ENCODE measurements around the gene RELN.

The RELN gene

DNA sequence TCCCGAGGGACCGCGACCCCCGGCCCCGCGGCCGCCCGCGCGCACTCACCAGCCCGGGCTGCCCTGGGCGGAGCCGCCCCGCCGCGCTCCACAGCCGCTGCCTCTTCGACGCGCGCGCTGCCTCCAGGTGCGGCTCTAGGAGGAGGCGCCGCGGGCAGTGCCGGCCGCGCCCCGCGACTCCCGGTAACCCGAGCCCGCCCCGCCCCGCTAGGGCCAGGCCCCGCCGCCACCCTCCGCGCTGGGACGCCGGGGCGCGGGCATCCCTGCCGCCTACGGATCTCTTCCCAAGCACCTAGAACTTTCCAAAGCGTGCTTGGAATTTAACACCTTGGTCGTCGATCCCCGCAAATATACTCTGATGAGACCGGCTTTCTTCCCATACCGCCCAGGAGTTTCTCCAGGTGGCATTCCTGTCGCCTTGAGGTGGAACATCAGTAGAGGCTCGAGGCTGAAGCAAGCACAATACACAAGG, 543.4 kb downstream of the RELN start, which contains the start of gene SLC26A5:
Gene SLC26A5, minus strand, starts transcription at position 159 of the 472 bp plus-strand sequence. CDS start 24,693 bp downstream, outside the sequence.
- Histone ChIP-seq H3K4me3 (ENCODE audit: low read length, poor library complexity, severe bottlenecking) (no peak within 1 kb of the TSS), H3F3A (ENCODE audit: low read depth) (no peaks in the 10 kb centered on the region), H3K9ac (ENCODE audit: low read depth, low read length, poor library complexity, severe bottlenecking) (no peak within 1 kb of the TSS), H3K4me2 (ENCODE audit: low read depth, low read length, poor library complexity, severe bottlenecking) (no peak within 1 kb of the TSS), H3K27me3 (ENCODE audit: insufficient read depth, low read length, poor library complexity, severe bottlenecking) (peaks cover 8% of the 10 kb centered on the region), H3K79me2 (ENCODE audit: insufficient read depth, low read length) (no peaks in the 10 kb centered on the region), H3K36me3 (ENCODE audit: insufficient read depth, low read length) (no peaks in the 10 kb centered on the region), H3K9me2 (replicated peaks; ENCODE audit: low read depth, low read length) (no peaks in the 10 kb centered on the region), H2AFZ (ENCODE audit: low read length) (no peak within 1 kb of the TSS), H3K4me1 (ENCODE audit: insufficient read depth, low read length, poor library complexity, severe bottlenecking) (no peaks in the 10 kb centered on the region), H4K20me1 (ENCODE audit: insufficient read depth, low read length, poor library complexity, severe bottlenecking) (no peaks in the 10 kb centered on the region), H3K9me3 (ENCODE audit: insufficient read depth, low read depth, low read length) (no peaks in the 10 kb centered on the region)
- TF ChIP-seq, protein P1, sequence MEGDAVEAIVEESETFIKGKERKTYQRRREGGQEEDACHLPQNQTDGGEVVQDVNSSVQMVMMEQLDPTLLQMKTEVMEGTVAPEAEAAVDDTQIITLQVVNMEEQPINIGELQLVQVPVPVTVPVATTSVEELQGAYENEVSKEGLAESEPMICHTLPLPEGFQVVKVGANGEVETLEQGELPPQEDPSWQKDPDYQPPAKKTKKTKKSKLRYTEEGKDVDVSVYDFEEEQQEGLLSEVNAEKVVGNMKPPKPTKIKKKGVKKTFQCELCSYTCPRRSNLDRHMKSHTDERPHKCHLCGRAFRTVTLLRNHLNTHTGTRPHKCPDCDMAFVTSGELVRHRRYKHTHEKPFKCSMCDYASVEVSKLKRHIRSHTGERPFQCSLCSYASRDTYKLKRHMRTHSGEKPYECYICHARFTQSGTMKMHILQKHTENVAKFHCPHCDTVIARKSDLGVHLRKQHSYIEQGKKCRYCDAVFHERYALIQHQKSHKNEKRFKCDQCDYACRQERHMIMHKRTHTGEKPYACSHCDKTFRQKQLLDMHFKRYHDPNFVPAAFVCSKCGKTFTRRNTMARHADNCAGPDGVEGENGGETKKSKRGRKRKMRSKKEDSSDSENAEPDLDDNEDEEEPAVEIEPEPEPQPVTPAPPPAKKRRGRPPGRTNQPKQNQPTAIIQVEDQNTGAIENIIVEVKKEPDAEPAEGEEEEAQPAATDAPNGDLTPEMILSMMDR (conservative IDR thresholded peaks at IDR 0.05; ENCODE audit: low read length) = no peak

DNA sequence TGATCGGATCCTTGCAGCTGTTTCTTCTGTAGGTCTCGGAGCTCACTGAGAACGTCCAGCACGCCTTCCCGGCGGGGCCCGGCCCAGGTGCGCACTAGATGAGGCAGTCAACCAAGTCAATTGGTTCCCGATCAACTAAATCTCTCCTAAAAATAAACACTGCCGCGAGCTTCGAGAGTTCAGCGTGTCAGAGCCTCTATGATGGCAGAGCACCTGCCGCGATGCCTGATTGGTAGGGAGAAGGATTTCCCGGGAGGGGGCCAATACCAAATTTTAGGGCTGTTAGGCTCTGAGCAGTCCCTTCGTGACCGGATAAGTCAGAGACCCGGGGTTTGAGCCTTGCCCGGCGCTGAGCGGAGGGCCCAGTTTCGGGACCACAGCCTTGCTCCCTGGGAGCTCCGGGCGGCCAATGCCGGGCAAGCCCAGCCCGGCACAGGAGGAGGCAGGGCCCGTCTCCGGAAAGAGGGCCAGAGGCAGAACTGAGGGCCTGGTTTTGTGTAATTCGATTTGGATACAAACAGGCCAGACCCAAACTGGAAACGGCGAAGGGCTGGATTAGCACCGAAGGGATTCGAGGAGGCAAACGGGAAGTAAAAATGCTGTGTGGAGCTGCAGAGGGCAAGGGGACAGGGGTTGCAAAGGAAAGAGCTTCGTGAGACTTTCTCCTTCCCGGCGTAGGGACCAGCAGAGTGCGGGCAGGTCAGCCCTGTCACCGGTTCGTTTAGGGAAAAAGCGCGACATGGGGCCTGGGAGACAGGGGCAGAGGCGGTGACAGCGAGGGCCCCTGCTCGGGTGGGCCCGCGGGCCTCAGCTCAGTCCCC, 544.0 kb downstream of the RELN start:
- Histone ChIP-seq H3K27me3 (ENCODE audit: insufficient read depth, low read length, poor library complexity, severe bottlenecking) (peaks cover 14% of the 10 kb centered on the region), H4K20me1 (ENCODE audit: insufficient read depth, low read length, poor library complexity, severe bottlenecking) (no peaks in the 10 kb centered on the region), H3K4me1 (ENCODE audit: insufficient read depth, low read length, poor library complexity, severe bottlenecking) (no peaks in the 10 kb centered on the region), H3K9ac (ENCODE audit: low read depth, low read length, poor library complexity, severe bottlenecking) (no peak overlapping the region), H3K36me3 (ENCODE audit: insufficient read depth, low read length) (no peaks in the 10 kb centered on the region), H3K79me2 (ENCODE audit: insufficient read depth, low read length) (no peaks in the 10 kb centered on the region), H2AFZ (ENCODE audit: low read length) (no peak overlapping the region), H3F3A (ENCODE audit: low read depth) (no peaks in the 10 kb centered on the region), H3K4me2 (ENCODE audit: low read depth, low read length, poor library complexity, severe bottlenecking) (no peak overlapping the region), H3K9me3 (ENCODE audit: insufficient read depth, low read depth, low read length) (no peaks in the 10 kb centered on the region), H3K9me2 (replicated peaks; ENCODE audit: low read depth, low read length) (no peaks in the 10 kb centered on the region), H3K4me3 (ENCODE audit: low read length, poor library complexity, severe bottlenecking) (no peak overlapping the region)
- TF ChIP-seq, protein P1 (conservative IDR thresholded peaks at IDR 0.05; ENCODE audit: low read length) = no peak
- TF ChIP-seq EZH2phosphoT487 (IDR thresholded peaks at IDR 0.05; ENCODE audit: borderline replicate concordance) = no peak

DNA sequence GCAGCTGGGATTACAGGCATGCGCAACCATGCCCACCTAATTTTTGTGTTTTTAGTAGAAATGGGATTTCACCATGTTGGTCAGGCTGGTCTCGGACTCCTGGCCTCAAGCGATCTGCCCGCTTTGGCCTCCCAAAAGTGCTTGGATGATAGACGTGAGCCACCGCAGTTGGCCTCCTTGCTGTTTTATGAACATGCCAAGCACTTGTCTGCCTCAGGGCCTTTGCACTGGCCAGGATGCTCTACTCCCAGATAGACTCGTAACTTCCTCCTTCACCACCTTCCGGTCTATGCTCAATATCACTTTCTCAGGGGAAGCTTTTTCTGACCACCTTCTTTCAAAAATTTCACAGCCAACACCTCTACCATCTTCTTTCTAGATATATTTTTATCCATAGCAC, 549.8 kb downstream of the RELN start:
- H3K9ac ChIP-seq (ENCODE audit: low read depth, low read length, poor library complexity, severe bottlenecking) = no peak overlapping the region
- no peaks in the 10 kb centered on the region for H3F3A ChIP-seq (ENCODE audit: low read depth)
- H4K20me1 ChIP-seq (ENCODE audit: insufficient read depth, low read length, poor library complexity, severe bottlenecking) = no peaks in the 10 kb centered on the region

More for the DNA sequence above, 549.8 kb downstream of the RELN start:
- no peak for TF ChIP-seq EZH2phosphoT487 (IDR thresholded peaks at IDR 0.05; ENCODE audit: borderline replicate concordance)
- TF ChIP-seq, protein P1 (conservative IDR thresholded peaks at IDR 0.05; ENCODE audit: low read length) = no peak
- no peak overlapping the region for H2AFZ ChIP-seq (ENCODE audit: low read length)
- no peaks in the 10 kb centered on the region for H3K9me3 ChIP-seq (ENCODE audit: insufficient read depth, low read depth, low read length)
- H3K79me2 ChIP-seq (ENCODE audit: insufficient read depth, low read length) = no peaks in the 10 kb centered on the region
- H3K4me2 ChIP-seq (ENCODE audit: low read depth, low read length, poor library complexity, severe bottlenecking) = no peak overlapping the region
- no peaks in the 10 kb centered on the region for H3K4me1 ChIP-seq (ENCODE audit: insufficient read depth, low read length, poor library complexity, severe bottlenecking)
- no peaks in the 10 kb centered on the region for H3K36me3 ChIP-seq (ENCODE audit: insufficient read depth, low read length)
- peaks cover 14% of the 10 kb centered on the region for H3K27me3 ChIP-seq (ENCODE audit: insufficient read depth, low read length, poor library complexity, severe bottlenecking)
- no peak overlapping the region for H3K4me3 ChIP-seq (ENCODE audit: low read length, poor library complexity, severe bottlenecking)
- H3K9me2 ChIP-seq (replicated peaks; ENCODE audit: low read depth, low read length) = no peaks in the 10 kb centered on the region
